Upper lobe of right lung (tissue), 1 donor: ENCODE data around the gene LGMN. TPM values are rescaled to one million over a fixed set of nuclear protein-coding genes. Genes with fewer than 3 reads are reported as not detected.

ENCODE experiments used
- ATAC-seq: fragments of 200-7000 bp; cut with Tn5 transposase; one replicate; pipeline ENCODE4 v1.9.1; 2020; ENCODE audit warnings: mild to moderate bottlenecking, moderate library complexity
- DNase-seq: peaks from one replicate; pipeline ENCODE4 v3.0.0-alpha.2; 2020
- H3K27ac ChIP-seq: fragments of 200-600 bp; one replicate; pipeline ENCODE4 v1.8.0; 2022
- H3K27me3 ChIP-seq: fragments of 200-600 bp; one replicate; pipeline ENCODE4 v1.8.0; 2022; ENCODE audit warnings: mild to moderate bottlenecking
- H3K36me3 ChIP-seq: fragments of 200-600 bp; one replicate; pipeline ENCODE4 v1.8.0; 2022
- H3K4me1 ChIP-seq: fragments of 200-600 bp; one replicate; pipeline ENCODE4 v1.8.0; 2022
- H3K4me3 ChIP-seq: fragments of 200-600 bp; one replicate; pipeline ENCODE4 v1.8.0; 2022; ENCODE audit warnings: mild to moderate bottlenecking
- H3K9me3 ChIP-seq: fragments of 200-600 bp; one replicate; pipeline ENCODE4 v1.8.0; 2022
- intact Hi-C: fragments of 100-400 bp; cut with DNase I; formaldehyde crosslinking; loops from one replicate; pipeline ENCODE4 v1.11.0; 2022
- total RNA-seq: library from RNA; stranded (reverse); fragmentation: NEBNext Ultra II Directional; extraction: Animal tissue kit (Norgen Biotek cat#: 25700); gene quantifications from one replicate; pipeline ENCODE4 v1.2.1, GENCODE V29; 2021
- TF ChIP-seq, protein P1 (sequence below): fragments of 200-600 bp; IDR thresholded peaks from one replicate; pipeline ENCODE4 v1.8.0; 2022; ENCODE audit warnings: antibody characterized with exemption
- donor health status: DM: no; HTN: yes; CAD: no; lungs with severe emphysema.

Gene LGMN
- total RNA-seq, 1 donor from 2014 or later: 140 TPM

DNA sequence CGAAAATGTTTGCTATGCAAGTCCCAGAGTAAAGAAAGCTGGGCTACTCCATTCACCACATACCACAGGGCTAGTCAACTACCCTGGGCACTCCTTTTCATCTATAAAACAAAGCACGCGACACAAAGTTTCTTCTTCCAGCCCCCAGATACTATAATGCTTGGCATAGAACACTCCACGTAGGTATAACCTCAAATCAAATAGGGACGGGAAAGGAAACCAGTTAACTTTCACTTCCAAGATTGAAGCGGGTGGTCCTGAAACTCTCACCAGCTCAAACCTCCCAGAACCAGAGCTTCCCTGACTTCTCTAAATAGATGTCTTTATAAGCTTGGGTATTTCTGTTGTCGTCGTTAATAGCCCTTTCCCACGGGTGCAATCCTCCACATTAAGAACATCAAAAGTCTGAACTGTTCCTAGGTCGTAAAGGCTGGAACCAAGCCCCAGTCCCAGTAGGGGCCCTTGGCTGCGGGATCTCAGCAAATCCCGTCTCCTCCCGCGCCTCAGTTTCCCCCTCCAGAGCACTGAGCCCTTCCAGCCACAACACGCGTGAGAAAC lies 647 bp downstream of the LGMN start:
- ATAC-seq (peak; percentile 1), DNase-seq (no peak)
- H3K27ac ChIP-seq: peak overlapping the region; percentile 89
- no peaks in the 10 kb centered on the region for H3K4me1 ChIP-seq
- TF ChIP-seq, protein P1, sequence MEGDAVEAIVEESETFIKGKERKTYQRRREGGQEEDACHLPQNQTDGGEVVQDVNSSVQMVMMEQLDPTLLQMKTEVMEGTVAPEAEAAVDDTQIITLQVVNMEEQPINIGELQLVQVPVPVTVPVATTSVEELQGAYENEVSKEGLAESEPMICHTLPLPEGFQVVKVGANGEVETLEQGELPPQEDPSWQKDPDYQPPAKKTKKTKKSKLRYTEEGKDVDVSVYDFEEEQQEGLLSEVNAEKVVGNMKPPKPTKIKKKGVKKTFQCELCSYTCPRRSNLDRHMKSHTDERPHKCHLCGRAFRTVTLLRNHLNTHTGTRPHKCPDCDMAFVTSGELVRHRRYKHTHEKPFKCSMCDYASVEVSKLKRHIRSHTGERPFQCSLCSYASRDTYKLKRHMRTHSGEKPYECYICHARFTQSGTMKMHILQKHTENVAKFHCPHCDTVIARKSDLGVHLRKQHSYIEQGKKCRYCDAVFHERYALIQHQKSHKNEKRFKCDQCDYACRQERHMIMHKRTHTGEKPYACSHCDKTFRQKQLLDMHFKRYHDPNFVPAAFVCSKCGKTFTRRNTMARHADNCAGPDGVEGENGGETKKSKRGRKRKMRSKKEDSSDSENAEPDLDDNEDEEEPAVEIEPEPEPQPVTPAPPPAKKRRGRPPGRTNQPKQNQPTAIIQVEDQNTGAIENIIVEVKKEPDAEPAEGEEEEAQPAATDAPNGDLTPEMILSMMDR: no peak
- peak overlapping the region; percentile 85 for H3K4me3 ChIP-seq
- H3K9me3 ChIP-seq: no peaks in the 10 kb centered on the region
- intact Hi-C loops: no loop called here
- no peaks in the 10 kb centered on the region for H3K36me3 ChIP-seq
- H3K27me3 ChIP-seq: no peaks in the 10 kb centered on the region

DNA sequence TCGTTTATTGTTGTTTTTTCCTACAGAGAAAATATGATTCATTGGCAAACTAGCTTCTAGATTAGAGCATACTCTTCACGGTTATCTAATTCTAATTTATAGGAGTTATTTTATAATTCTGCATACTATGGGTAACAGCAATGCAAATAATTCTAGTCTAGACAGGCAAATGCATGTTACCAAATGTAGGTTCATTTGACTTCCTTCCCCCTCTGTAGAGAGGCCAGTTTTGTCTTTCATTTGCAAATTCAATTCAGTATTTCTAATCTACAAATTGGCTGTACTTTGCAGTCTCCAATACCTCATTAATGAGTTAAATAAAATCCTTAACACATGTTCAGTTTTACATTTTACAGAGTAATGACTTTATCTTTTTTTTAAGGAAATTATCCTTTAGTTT lies 4.2 kb downstream of the LGMN start:
- peaks cover 7% of the 10 kb centered on the region for H3K36me3 ChIP-seq
- no peaks in the 10 kb centered on the region for H3K27me3 ChIP-seq
- ATAC-seq (no peak), DNase-seq (no peak)
- no peak overlapping the region for H3K27ac ChIP-seq
- no peak overlapping the region for H3K4me3 ChIP-seq
- H3K9me3 ChIP-seq: no peaks in the 10 kb centered on the region
- TF ChIP-seq, protein P1: no peak
- intact Hi-C loops: no loop called here
- no peaks in the 10 kb centered on the region for H3K4me1 ChIP-seq

DNA sequence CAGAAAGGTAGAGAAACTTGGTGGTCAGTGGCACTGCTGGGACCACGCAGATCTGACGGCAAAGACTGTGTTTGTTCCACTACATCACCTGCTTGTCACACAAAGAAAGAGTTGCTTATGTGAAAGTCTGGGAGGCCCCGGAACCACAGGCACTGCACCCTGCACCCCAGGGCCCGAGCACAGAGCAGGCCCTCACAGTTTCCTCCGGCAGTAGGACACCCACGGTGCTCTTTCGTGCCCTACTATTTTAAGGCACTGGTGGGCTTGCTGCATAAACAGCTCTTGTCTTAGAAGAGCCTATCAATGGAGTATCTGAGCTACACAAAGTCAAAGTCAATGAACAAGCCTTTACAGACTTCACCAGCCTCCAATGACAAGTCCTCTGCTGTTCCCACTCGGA lies 8.0 kb downstream of the LGMN start:
- TF ChIP-seq, protein P1: no peak
- no peak overlapping the region for H3K4me3 ChIP-seq
- no peaks in the 10 kb centered on the region for H3K9me3 ChIP-seq
- no peaks in the 10 kb centered on the region for H3K27me3 ChIP-seq
- ATAC-seq: no peak
- H3K36me3 ChIP-seq: peaks cover 7% of the 10 kb centered on the region
- no peak overlapping the region for H3K27ac ChIP-seq
- no peak for DNase-seq
- intact Hi-C loops: no loop called here
- peaks cover 8% of the 10 kb centered on the region for H3K4me1 ChIP-seq

DNA sequence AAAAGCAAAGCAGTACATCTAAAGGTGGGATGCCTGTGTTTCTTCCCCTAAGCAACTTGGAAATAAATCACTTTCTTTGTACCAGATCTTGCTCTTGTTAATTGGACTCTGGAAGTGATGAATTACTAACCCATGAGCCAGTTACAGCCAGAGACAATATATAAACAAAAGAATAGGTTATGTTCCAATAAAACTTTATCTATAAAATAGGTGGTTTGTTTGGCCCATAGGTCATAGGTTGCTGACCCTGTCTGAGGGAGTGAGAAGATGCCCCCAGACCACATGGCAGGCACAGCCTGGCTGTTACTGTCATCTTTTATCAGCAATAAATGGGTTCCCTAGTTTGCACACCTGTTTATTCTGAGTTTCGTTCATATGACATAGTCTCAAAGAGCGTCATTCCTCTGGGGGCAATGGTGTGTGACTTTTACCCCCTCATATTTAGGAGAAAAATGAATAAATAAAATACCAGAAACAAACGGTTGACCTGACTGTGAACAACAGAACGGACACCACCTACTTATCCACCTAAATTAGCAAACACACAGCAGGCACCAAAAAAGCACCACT lies 10.7 kb downstream of the LGMN start:
- Histone ChIP-seq H3K36me3 (peaks cover 7% of the 10 kb centered on the region), H3K27me3 (no peaks in the 10 kb centered on the region), H3K9me3 (no peaks in the 10 kb centered on the region), H3K27ac (no peak overlapping the region), H3K4me1 (peaks cover 12% of the 10 kb centered on the region), H3K4me3 (no peak overlapping the region)
- TF ChIP-seq, protein P1: no peak
- DNase-seq (no peak), ATAC-seq (no peak)
- intact Hi-C loops: no loop called here

DNA sequence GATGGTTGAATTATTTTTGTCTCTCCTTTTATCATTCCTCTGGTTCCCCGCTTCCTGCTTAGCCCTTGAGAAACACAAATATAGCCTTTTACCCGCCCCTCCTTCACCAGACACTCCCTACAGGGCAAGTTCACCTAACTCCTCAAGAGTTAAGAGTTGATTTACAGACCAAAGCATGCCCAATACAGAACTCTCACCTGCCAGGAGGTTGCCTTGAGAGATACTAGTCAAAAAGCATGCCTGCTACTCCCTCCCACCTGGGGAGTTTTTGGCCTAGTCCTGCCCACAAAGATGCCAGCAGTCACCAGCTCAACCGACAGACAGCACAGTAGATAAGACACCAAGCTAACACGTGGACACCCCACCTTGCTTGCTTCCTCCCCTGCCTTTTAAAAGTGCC lies 11.2 kb downstream of the LGMN start:
- Histone ChIP-seq H3K36me3 (peaks cover 9% of the 10 kb centered on the region), H3K4me1 (peaks cover 12% of the 10 kb centered on the region), H3K27ac (no peak overlapping the region), H3K4me3 (no peak overlapping the region), H3K27me3 (no peaks in the 10 kb centered on the region), H3K9me3 (no peaks in the 10 kb centered on the region)
- TF ChIP-seq, protein P1: no peak
- ATAC-seq (peak; percentile 88), DNase-seq (no peak)
- intact Hi-C loops: no loop called here

DNA sequence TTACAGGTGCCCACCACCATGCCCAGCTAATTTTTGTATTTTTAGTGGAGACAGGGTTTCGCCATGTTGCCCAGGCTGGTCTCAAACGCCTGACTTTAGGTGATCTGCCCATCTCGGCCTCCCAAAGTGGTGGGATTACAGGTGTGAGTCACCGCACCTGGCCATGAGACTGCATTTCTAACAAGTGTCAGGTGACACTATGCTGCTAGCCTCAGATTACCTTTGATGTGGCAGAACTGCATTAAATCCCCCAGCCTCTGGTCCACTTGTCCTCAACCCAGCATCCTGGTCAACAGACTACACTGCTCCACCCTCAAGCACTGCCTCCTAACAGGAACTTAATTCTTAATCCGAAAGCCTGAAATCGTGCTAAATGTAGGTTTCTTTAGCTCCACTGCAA lies 13.1 kb downstream of the LGMN start:
- peaks cover 12% of the 10 kb centered on the region for H3K4me1 ChIP-seq
- intact Hi-C loops: no loop called here
- no peaks in the 10 kb centered on the region for H3K27me3 ChIP-seq
- TF ChIP-seq, protein P1: no peak
- no peaks in the 10 kb centered on the region for H3K9me3 ChIP-seq
- H3K27ac ChIP-seq: no peak overlapping the region
- DNase-seq (no peak), ATAC-seq (no peak)
- H3K36me3 ChIP-seq: peaks cover 17% of the 10 kb centered on the region
- H3K4me3 ChIP-seq: no peak overlapping the region
